Stimulated activated CD4-positive, alpha-beta T cell treated with anti-CD3 and anti-CD28 coated beads, Interleukin-12 subunit alpha, Interleukin-12 subunit beta, amount 100 ng/mL, for 4 hours (primary cell): ENCODE results near the gene NRXN3.

Source experiments
- DNase-seq: peaks from one replicate; pipeline ENCODE4 v3.0.0-alpha.2; 2020

The NRXN3 gene

GRCh38 chr14:78248501-78249090, 78.4 kb downstream of the NRXN3 start:
- DNase-seq: no peak

GRCh38 chr14:78251308-78251707, 81.1 kb downstream of the NRXN3 start:
- no peak for DNase-seq

- no peak for DNase-seq
Measured at GRCh38 chr14:78253986-78254385, 83.8 kb downstream of the NRXN3 start.

GRCh38 chr14:78254911-78255461, 84.8 kb downstream of the NRXN3 start:
- DNase-seq: no peak

GRCh38 chr14:78259831-78260230, 89.7 kb downstream of the NRXN3 start:
- no peak for DNase-seq

GRCh38 chr14:78278464-78279250, 108.5 kb downstream of the NRXN3 start:
- no peak for DNase-seq

GRCh38 chr14:78282437-78282836, 112.3 kb downstream of the NRXN3 start:
- DNase-seq: no peak

- DNase-seq: no peak
Measured at GRCh38 chr14:78286210-78286609, 116.0 kb downstream of the NRXN3 start.

GRCh38 chr14:78292003-78292402, 121.8 kb downstream of the NRXN3 start:
- no peak for DNase-seq

- DNase-seq: no peak
Measured at GRCh38 chr14:78297858-78298257, 127.7 kb downstream of the NRXN3 start.

GRCh38 chr14:78298298-78298697, 128.1 kb downstream of the NRXN3 start:
- no peak for DNase-seq

- DNase-seq: no peak
Measured at GRCh38 chr14:78302841-78303240, 132.7 kb downstream of the NRXN3 start.

- DNase-seq: no peak
Measured at GRCh38 chr14:78307671-78308070, 137.5 kb downstream of the NRXN3 start.

- no peak for DNase-seq
Measured at GRCh38 chr14:78308079-78308478, 137.9 kb downstream of the NRXN3 start.

GRCh38 chr14:78310272-78310671, 140.1 kb downstream of the NRXN3 start:
- DNase-seq: no peak

- DNase-seq: no peak
Measured at GRCh38 chr14:78313499-78313898, 143.3 kb downstream of the NRXN3 start.

GRCh38 chr14:78314484-78314883, 144.3 kb downstream of the NRXN3 start:
- DNase-seq: no peak

GRCh38 chr14:78316052-78316451, 145.9 kb downstream of the NRXN3 start:
- no peak for DNase-seq

- DNase-seq: no peak
Measured at GRCh38 chr14:78316786-78317185, 146.6 kb downstream of the NRXN3 start.

- no peak for DNase-seq
Measured at GRCh38 chr14:78319406-78319805, 149.2 kb downstream of the NRXN3 start.

GRCh38 chr14:78319887-78320635, 149.9 kb downstream of the NRXN3 start:
- DNase-seq: no peak

- DNase-seq: no peak
Measured at GRCh38 chr14:78324353-78324752, 154.2 kb downstream of the NRXN3 start.

- no peak for DNase-seq
Measured at GRCh38 chr14:78325911-78326310, 155.7 kb downstream of the NRXN3 start.
